ENCODE results near the gene NPC1L1.

The NPC1L1 gene

DNA sequence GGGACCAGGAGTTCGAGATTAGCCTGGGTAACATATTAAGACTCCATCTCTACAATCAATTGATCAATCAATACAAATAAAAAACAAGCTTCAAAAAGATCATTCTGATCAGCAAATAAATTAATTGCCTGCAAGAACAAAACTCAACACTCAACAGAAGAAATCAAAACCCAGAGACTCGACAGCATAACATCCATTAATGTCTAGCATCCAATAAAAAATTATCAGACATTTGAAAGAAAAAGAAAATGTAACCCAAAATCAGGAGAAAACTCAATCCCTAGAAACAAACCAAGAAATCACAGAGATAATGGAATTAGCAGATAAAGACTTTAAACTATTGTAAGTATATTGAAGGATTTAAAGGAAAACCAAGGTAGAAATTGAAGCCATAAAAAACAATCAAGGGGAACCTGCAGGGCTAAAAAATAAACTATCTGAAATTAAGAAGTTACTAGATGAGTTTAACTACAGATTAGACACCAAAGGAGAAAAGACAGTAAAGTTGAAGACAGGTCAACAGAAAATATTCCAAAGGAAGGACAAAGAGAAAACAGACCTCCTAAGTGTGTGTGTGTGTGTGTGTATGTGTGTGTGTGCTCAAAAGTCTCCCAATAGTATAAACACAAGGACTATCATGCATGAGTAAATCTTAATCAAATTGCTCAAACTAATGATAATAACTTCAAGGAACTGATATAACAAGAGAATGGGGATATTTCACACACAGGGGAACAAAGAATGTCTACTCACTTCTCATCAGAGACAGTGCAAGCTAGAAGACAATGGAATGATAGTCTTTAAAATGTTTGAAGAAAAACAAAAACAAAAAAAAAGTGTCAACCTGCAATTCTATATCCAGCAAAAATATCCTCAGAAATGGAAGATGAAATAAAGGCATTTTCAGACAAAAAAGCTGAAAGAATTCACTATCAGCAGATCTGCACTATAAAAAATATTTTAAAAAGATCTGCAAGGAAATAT lies 58.3 kb downstream of the NPC1L1 start:
- Mint-ChIP-seq H3K9me3 (peaks cover 13% of the 10 kb centered on the region), H3K36me3 (peaks cover 71% of the 10 kb centered on the region), H3K4me3 (no peak overlapping the region), H3K4me1 (peaks cover 29% of the 10 kb centered on the region), H3K27ac (no peak overlapping the region), H3K27me3 (no peaks in the 10 kb centered on the region)
- ATAC-seq: no peak

DNA sequence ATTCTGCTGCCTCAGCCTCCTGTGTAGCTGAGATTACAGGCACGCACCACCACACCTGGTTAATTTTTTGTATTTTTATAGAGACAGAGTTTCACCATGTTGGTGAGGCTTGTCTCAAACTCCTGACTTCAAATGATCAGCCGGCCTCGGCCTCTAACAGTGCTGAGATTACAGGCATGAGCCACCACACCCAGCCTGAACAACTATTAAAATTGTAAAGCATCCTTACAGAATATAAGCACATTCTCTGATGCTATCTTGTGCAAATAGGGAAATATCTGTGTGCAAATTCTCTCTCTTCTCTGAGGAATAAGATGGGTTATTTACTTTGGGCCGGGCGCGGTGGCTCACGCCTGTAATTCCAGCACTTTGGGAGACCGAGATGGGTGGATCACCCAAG lies 63.2 kb downstream of the NPC1L1 start:
- no peaks in the 10 kb centered on the region for H3K27me3 Mint-ChIP-seq
- H3K27ac Mint-ChIP-seq: no peak overlapping the region
- H3K4me3 Mint-ChIP-seq: no peak overlapping the region
- peaks cover 38% of the 10 kb centered on the region for H3K4me1 Mint-ChIP-seq
- no peak for ATAC-seq
- H3K36me3 Mint-ChIP-seq: peaks cover 79% of the 10 kb centered on the region
- peaks cover 6% of the 10 kb centered on the region for H3K9me3 Mint-ChIP-seq

DNA sequence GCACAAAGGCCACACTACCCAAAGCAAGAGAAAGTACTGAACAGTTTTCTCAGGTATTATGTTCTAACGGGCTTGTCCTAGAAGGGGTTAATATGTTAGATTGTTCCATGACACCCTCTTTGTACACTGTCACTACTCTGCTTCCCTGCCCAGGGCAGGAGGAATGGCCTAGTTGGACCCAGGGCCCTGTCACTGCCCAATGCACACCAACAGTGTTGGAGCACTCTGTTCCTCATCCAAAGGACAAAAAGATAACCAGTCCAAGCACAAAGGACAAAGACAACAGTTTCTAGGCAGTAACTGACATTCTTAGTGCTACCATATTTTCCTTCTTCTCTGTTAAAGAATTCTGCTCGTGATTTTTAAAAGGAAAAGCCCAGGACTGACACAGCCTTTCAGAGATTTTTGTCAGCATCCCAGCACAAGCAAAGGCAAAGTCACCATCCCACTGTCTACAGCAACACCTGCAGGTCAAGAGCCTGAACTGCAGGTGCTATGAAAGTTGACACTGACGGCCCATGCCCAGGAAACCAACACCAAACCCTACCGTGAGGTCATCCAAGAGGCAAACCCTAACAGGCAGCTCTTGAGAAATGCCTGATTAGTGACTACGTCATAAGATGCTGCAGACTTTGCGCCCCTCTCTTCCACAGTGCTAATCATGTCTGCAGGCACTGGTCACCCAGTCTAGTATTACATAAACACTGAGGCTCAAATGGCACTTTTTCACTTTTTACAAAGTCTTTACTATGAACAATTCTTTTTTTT lies 63.9 kb downstream of the NPC1L1 start:
- Mint-ChIP-seq H3K36me3 (peaks cover 79% of the 10 kb centered on the region), H3K27me3 (no peaks in the 10 kb centered on the region), H3K27ac (no peak overlapping the region), H3K4me1 (peaks cover 37% of the 10 kb centered on the region), H3K4me3 (no peak overlapping the region), H3K9me3 (no peaks in the 10 kb centered on the region)
- peak; percentile 83 for ATAC-seq

DNA sequence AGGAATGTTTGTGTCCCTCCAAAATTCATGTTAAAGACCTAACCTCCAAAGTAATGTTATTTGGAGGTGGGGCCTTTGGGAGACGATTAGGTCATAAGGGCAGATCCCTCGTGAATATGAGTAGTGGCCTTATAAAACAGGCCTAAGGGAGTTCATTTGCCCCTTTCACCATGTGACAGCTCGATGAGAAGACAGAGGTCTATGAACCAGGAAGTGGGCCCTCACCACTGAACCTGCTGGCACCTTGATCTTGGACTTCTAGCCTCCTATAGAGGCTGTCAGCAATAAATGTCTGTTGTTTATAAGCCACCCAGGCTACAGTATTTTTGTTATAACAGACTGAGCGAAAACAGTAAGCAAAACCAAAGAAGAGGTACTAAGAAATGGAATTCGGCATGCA lies 64.8 kb downstream of the NPC1L1 start:
- Mint-ChIP-seq H3K9me3 (no peaks in the 10 kb centered on the region), H3K27ac (no peak overlapping the region), H3K27me3 (no peaks in the 10 kb centered on the region), H3K36me3 (peaks cover 78% of the 10 kb centered on the region), H3K4me1 (peaks cover 41% of the 10 kb centered on the region), H3K4me3 (no peak overlapping the region)
- no peak for ATAC-seq

DNA sequence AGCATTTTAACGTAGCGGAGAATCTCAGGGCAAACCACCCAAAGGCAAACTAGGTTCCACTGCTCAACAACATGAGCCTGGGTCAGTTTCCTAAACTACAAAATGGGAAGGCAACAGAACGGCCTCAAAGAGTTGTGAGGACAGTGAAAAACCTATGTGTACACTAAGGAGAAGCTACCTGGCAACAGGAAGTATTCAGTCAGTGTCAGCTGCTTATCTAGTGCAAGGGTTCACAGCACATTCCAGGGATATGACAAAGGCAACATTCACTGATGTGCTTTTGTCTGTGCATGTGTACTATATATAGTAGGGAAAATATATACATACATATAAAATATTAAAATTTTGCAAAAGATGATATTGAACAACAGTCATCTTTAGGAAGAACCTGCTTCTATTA lies 67.8 kb downstream of the NPC1L1 start:
- no peak overlapping the region for H3K27ac Mint-ChIP-seq
- H3K4me3 Mint-ChIP-seq: no peak overlapping the region
- H3K27me3 Mint-ChIP-seq: no peaks in the 10 kb centered on the region
- ATAC-seq: no peak
- H3K9me3 Mint-ChIP-seq: no peaks in the 10 kb centered on the region
- peaks cover 82% of the 10 kb centered on the region for H3K36me3 Mint-ChIP-seq
- peaks cover 56% of the 10 kb centered on the region for H3K4me1 Mint-ChIP-seq

DNA sequence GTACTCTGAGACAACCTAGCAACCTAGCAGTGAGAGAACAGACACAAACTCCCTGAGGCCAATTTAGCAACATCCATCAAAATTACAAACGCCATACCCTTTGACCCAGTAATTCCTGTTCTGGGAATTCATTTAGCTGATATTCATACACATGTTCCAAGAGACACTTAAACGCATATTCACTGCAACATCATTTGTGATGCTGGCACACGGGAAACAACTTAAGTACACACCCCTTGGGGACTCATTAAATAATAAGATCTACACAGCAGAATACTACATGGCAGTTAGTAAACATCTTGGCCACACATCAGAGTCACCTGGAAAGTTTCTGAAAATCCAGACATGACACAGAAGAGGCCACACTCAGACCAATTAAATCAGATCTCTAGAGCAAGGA lies 68.3 kb downstream of the NPC1L1 start:
- Mint-ChIP-seq H3K9me3 (no peaks in the 10 kb centered on the region), H3K4me1 (peaks cover 59% of the 10 kb centered on the region), H3K27me3 (no peaks in the 10 kb centered on the region), H3K4me3 (no peak overlapping the region), H3K27ac (no peak overlapping the region), H3K36me3 (peaks cover 85% of the 10 kb centered on the region)
- no peak for ATAC-seq

DNA sequence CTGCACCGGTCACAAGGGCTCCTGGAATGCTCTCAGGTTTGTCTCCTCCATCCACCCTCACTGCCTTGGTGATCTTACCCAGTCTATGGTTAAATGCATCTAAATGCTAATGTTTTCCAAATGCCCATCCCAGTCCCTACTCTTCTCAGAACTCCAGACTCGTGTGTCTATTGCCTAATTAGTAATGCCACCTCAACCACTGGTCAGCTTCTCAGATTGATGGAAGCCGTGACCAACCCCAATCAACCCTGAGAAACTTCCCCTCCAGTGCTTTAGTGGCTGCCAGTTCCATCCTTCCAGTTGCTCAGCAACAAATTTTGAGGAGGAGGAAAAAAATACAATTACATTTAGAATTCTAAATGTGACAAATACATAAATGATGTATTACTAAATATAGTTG lies 69.3 kb downstream of the NPC1L1 start:
- no peaks in the 10 kb centered on the region for H3K27me3 Mint-ChIP-seq
- H3K27ac Mint-ChIP-seq: no peak overlapping the region
- H3K4me1 Mint-ChIP-seq: peaks cover 57% of the 10 kb centered on the region
- H3K36me3 Mint-ChIP-seq: peaks cover 87% of the 10 kb centered on the region
- ATAC-seq: no peak
- H3K9me3 Mint-ChIP-seq: no peaks in the 10 kb centered on the region
- H3K4me3 Mint-ChIP-seq: no peak overlapping the region

DNA sequence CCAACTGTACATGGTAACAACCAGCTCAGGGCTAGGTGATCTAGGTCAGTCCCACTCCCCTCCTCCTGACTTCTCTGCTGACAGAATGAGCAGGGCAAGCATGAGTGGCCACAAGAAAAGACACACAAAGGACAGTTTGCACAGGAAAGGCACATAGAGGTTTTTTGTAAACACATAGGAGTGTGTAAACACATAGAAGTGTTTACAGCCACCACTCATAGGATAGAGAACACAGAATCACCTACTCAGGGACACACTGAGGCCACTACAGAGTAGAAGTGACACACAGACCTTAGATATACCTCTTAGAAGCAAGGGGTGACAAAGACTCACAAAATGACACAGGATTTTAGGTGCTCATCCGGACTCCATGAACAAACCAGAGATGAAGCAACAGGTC lies 69.7 kb downstream of the NPC1L1 start:
- Mint-ChIP-seq H3K4me1 (peaks cover 55% of the 10 kb centered on the region), H3K4me3 (no peak overlapping the region), H3K27me3 (no peaks in the 10 kb centered on the region), H3K9me3 (no peaks in the 10 kb centered on the region), H3K27ac (no peak overlapping the region), H3K36me3 (peaks cover 86% of the 10 kb centered on the region)
- no peak for ATAC-seq

DNA sequence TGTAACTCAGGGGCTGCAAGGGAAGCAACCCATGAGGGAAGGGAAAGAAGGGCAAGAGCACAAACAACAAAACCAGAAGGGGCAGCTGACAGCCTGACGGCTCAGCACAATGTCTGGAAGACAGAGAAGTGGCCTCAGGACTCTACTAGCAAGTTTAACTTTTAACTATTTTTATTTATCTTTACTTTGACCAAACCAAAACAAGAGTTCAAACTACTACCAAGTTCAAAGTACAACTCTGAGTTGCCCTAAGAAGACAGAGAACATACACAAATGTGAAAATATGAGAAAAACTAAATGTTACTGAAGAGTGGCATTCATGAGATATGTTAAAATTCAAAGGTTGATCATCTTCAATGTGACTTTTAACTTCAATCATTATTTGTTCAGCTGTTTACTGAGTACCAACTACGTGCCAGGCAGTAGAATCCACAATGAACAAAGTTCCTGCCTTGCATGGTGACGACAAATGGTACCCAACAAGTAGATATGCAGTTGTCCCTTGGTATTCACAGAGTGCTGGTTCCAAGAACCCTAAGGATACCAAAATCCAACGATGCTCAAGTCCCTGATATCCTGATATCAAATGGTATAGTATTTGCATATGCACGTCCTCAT lies 70.4 kb downstream of the NPC1L1 start:
- H3K36me3 Mint-ChIP-seq: peaks cover 82% of the 10 kb centered on the region

DNA sequence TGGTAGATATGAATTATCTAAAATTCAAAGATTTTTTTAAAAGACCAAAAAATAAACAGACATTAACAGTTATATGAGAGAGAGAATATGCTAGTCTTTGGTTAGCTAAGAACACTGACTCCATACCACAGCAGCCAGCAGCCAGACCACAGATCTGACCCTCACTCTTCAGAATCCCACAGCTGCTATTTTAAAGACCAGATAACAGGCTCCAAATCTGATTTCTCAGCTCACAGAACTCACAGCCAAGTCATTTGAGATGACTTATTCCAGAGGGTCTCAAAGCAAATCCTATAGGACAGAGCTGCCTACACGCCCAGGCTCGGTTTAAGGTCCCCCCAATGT lies 71.0 kb downstream of the NPC1L1 start:
- Mint-ChIP-seq H3K27ac (no peak overlapping the region), H3K36me3 (peaks cover 82% of the 10 kb centered on the region), H3K27me3 (no peaks in the 10 kb centered on the region), H3K9me3 (no peaks in the 10 kb centered on the region), H3K4me1 (peaks cover 50% of the 10 kb centered on the region), H3K4me3 (no peak overlapping the region)
- no peak for ATAC-seq

More for the DNA sequence above, 70.4 kb downstream of the NPC1L1 start:
- Mint-ChIP-seq H3K4me3 (no peak overlapping the region), H3K4me1 (peaks cover 54% of the 10 kb centered on the region), H3K9me3 (no peaks in the 10 kb centered on the region), H3K27me3 (no peaks in the 10 kb centered on the region), H3K27ac (no peak overlapping the region)
- no peak for ATAC-seq

DNA sequence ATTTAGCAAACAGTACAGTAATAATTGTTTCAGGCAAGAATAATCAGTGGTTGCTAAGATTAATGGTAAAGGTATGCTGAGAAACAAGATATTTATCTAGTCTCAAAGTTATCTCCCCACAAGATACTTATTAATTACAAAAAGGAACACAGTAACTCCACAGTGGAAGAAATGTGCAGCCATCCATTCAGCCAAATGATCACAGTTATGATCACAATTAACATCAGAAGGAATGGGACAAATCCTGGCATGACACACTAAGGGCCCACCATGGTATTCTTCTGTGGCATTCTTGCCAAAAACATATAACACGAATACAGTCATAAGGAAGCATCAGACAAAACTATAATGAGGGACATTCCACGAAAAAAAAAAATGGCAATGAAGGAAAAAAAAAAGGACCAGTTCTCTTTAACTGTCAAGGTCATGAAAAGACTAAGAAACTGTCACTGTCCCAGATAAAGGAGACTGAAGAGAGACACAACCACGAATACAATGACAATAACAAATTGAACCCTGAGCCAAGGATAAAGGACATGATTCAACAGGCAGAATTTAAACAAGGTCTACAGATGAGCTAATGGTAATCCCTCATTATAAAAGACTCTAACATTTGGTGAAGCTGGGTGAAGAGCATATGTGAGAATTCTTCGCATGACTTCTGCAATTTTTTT lies 71.5 kb downstream of the NPC1L1 start:
- H3K4me1 Mint-ChIP-seq: peaks cover 54% of the 10 kb centered on the region

DNA sequence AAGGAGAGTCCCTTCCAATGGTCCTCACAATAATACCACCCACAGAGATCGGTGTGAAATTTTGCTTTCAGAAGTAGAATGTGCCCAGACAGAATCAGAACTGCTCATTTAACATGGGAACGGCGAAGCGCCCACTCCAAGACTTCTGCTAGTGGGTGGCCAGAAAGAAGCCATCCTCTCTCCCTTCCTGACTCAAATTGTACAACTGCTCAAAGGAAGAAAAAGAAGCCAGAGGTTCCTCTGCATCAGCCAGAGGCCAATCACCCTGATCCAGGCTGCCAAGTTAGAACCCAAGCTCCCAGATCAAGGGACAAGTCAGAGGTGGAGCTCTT lies 73.9 kb downstream of the NPC1L1 start:
- Mint-ChIP-seq H3K4me3 (no peak overlapping the region), H3K27me3 (no peaks in the 10 kb centered on the region), H3K27ac (no peak overlapping the region), H3K4me1 (peaks cover 53% of the 10 kb centered on the region), H3K36me3 (peaks cover 68% of the 10 kb centered on the region), H3K9me3 (no peaks in the 10 kb centered on the region)
- no peak for ATAC-seq

More for the DNA sequence above, 71.5 kb downstream of the NPC1L1 start:
- H3K27ac Mint-ChIP-seq: no peak overlapping the region
- H3K9me3 Mint-ChIP-seq: no peaks in the 10 kb centered on the region
- no peak overlapping the region for H3K4me3 Mint-ChIP-seq
- no peak for ATAC-seq
- peaks cover 82% of the 10 kb centered on the region for H3K36me3 Mint-ChIP-seq
- no peaks in the 10 kb centered on the region for H3K27me3 Mint-ChIP-seq

DNA sequence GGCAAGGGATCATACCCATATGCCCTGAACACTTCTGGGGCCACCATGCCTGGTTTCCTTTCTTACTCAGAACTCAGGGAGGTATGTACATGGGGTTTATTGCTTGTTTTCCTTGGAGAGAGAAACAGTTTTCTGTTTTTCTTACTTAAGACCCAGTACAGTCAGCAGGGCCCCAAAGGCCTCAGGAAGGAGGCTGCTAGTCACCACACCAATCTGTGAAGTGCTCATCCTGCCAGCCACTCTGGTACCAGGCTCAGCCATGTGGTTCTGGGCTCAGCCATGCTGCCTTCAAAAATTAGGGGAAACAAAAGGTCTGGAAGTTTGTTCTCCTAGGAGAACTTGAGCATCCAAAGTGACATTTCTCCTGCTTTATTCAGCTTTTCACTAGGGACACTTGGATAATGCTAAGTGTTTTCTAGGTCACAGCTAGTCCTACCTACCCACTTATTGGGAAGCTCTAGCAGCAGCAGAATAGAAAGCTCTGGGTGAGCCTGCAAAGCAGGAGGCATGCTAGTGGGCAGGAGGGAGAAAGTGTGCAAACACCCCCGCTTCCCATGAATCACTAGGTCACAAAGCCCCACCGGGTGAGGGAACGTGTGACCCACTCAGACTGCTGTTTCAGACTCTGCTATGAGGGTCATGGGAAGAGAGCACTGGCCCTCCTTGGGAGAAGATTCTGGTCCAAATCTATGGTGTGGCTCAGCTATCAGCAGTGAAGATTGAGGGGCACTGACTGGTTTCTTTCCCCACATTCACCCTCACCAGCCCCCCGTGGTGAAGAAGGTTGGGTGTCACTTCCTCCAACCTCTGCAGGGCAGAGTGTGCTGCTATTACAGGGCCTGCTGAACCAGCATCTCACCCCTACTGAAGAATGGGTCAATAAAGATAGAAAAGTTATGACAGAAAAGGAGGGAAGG lies 74.6 kb downstream of the NPC1L1 start:
- H3K36me3 Mint-ChIP-seq: peaks cover 65% of the 10 kb centered on the region
- H3K27ac Mint-ChIP-seq: no peak overlapping the region
- H3K4me3 Mint-ChIP-seq: no peak overlapping the region
- ATAC-seq: no peak
- H3K27me3 Mint-ChIP-seq: no peaks in the 10 kb centered on the region
- peaks cover 56% of the 10 kb centered on the region for H3K4me1 Mint-ChIP-seq
- H3K9me3 Mint-ChIP-seq: no peaks in the 10 kb centered on the region

DNA sequence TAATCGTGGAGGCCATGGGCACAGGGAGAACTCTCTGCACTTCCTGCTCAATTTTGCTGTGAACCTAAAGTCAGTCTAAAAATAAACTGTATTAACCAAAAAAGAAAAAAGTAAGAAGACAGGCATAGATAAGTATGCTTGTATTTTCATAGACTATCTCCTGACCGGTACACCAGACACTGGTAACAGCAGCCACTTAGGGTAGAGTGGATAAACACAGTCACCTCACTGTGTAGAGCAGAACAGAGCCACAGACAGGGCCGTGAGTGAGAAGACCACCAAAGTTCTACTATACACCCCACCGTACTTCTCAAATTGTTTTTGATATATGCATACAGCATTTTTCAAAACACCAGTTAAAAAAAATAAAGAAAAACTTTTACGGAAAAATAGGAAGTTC lies 75.6 kb downstream of the NPC1L1 start:
- ATAC-seq: no peak
- Mint-ChIP-seq H3K4me3 (no peak overlapping the region), H3K27ac (no peak overlapping the region), H3K27me3 (no peaks in the 10 kb centered on the region), H3K9me3 (no peaks in the 10 kb centered on the region), H3K36me3 (peaks cover 66% of the 10 kb centered on the region), H3K4me1 (peaks cover 63% of the 10 kb centered on the region)

Data from stimulated activated memory B cell treated with anti-CD40 and anti-IgM and Interleukin-4, amounts not matched to agents 10 μg/mL and 1 μg/mL and 100 μg/mL, for 72 hours (primary cell).